ENCODE measurements around the gene ANKH.

- TF ChIP-seq CTCF (IDR thresholded peaks at IDR 0.05) (no peak), EZH2 (IDR thresholded peaks at IDR 0.05) (no peak), EZH2phosphoT487 (IDR thresholded peaks at IDR 0.05) (no peak)
Measured at GRCh38 chr5:14720236-14720923, 151.2 kb downstream of the ANKH start.

Measured in neural progenitor cell (in vitro differentiated cells).